Aorta (tissue), 4 donors: ENCODE results near the gene FAM227B. TPM values are rescaled to one million over a fixed set of nuclear protein-coding genes. Genes with fewer than 3 reads are reported as not detected.

Experiments used
- polyA plus RNA-seq, 2 donors: library from polyadenylated mRNA; stranded (reverse); fragments of 200-250 nt; gene quantifications; one replicate each; pipeline ENCODE4 v1.2.3, GENCODE V29; 2013
- total RNA-seq, 2 donors: library from RNA; stranded (reverse); fragmentation: NEBNext Ultra II Directional; extraction: Animal tissue kit (Norgen Biotek cat#: 25700); gene quantifications; one replicate each; pipeline ENCODE4 v1.2.1, GENCODE V29; 2021
- donor health status: healthy with polysubstance abuse.
- donor health status: Bipolar disorder and iron deficiency.
- donor health status: DM: no; HTN: no; CAD: no.
- donor health status: DM: yes; HTN: yes; CAD: no.

The FAM227B gene
- total and polyA plus RNA-seq, 4 donors: 4.2 to 6.4 (median 5.0) TPM

Other genes with a start within 250 kb of the FAM227B start
- 100 to 1,000 TPM; 120 to 126 TPM for gene FGF7, start 197.6 kb downstream of the FAM227B start, total RNA-seq
- gene FGF7, start 197.6 kb downstream of the FAM227B start, polyA plus RNA-seq: 1 to 10 TPM in 1 of 2 donors, under 1 TPM in 1; 0.20 to 3.9 TPM
- gene DTWD1, start 230 bp upstream of the FAM227B start, total RNA-seq: 10 to 100 TPM; 30.0 to 54.4 TPM
- gene DTWD1, start 230 bp upstream of the FAM227B start, polyA plus RNA-seq: 10 to 100 TPM; 19.5 to 36.3 TPM